Measurements from ENCODE around the gene FMR1NB. TPM values are rescaled to one million over a fixed set of nuclear protein-coding genes. Genes with fewer than 3 reads are reported as not detected.
A peak's percentile ranks its signal among the peaks of the same experiment; 100 is the strongest.

The FMR1NB gene
- total RNA-seq, 1 donor from 2014 or later, result not detected

GRCh38 chrX:147962476-147962875 is 18.7 kb upstream of the FMR1NB start:
- Mint-ChIP-seq H3K27ac (no peak overlapping the region), H3K27me3 (peaks cover 6% of the 10 kb centered on the region), H3K9me3 (no peaks in the 10 kb centered on the region), H3K4me1 (no peaks in the 10 kb centered on the region), H3K4me3 (no peak overlapping the region), H3K36me3 (ENCODE audit: low read depth) (no peaks in the 10 kb centered on the region)
- ATAC-seq (ENCODE audit: low read depth), result no peak
- TF ChIP-seq CTCF (IDR thresholded peaks at IDR 0.05), result no peak
- CTCF ChIA-PET, result no interaction called here
- POLR2A ChIA-PET, result no interaction called here
- DNase-seq, result no peak
- intact Hi-C loops (cut with micrococcal nuclease), result no loop called here

GRCh38 chrX:147978931-147979330 is 2.2 kb upstream of the FMR1NB start:
- ChIA-PET CTCF (no interaction called here), POLR2A (no interaction called here)
- no peaks in the 10 kb centered on the region for H3K36me3 Mint-ChIP-seq (ENCODE audit: low read depth)
- H3K4me3 Mint-ChIP-seq, result no peak overlapping the region
- ATAC-seq (ENCODE audit: low read depth) (no peak), DNase-seq (no peak)
- H3K9me3 Mint-ChIP-seq, result no peaks in the 10 kb centered on the region
- H3K4me1 Mint-ChIP-seq, result no peaks in the 10 kb centered on the region
- no peak overlapping the region for H3K27ac Mint-ChIP-seq
- intact Hi-C loops (cut with micrococcal nuclease), result no loop called here
- TF ChIP-seq CTCF (IDR thresholded peaks at IDR 0.05), result no peak
- no peaks in the 10 kb centered on the region for H3K27me3 Mint-ChIP-seq

GRCh38 chrX:148020329-148020728 is 39.2 kb downstream of the FMR1NB start:
- CTCF ChIA-PET, result no interaction called here
- Mint-ChIP-seq H3K4me1 (peaks cover 17% of the 10 kb centered on the region), H3K4me3 (no peak overlapping the region), H3K9me3 (peaks cover 4% of the 10 kb centered on the region), H3K27ac (no peak overlapping the region), H3K36me3 (ENCODE audit: low read depth) (no peaks in the 10 kb centered on the region), H3K27me3 (peaks cover 2% of the 10 kb centered on the region)
- ATAC-seq (ENCODE audit: low read depth), result no peak
- intact Hi-C loops (cut with micrococcal nuclease), result no loop called here
- TF ChIP-seq CTCF (IDR thresholded peaks at IDR 0.05), result no peak
- POLR2A ChIA-PET, result no interaction called here
- no peak for DNase-seq

GRCh38 chrX:148024425-148025148 is 43.5 kb downstream of the FMR1NB start:
- CTCF ChIA-PET, result no interaction called here
- intact Hi-C loops (cut with micrococcal nuclease), result no loop called here
- ATAC-seq (ENCODE audit: low read depth) (peak; percentile 80), DNase-seq (no peak)
- peak overlapping the region; percentile 68 for H3K27ac Mint-ChIP-seq
- H3K4me3 Mint-ChIP-seq, result no peak overlapping the region
- POLR2A ChIA-PET, result no interaction called here
- no peaks in the 10 kb centered on the region for H3K36me3 Mint-ChIP-seq (ENCODE audit: low read depth)
- H3K9me3 Mint-ChIP-seq, result no peaks in the 10 kb centered on the region
- H3K27me3 Mint-ChIP-seq, result no peaks in the 10 kb centered on the region
- H3K4me1 Mint-ChIP-seq, result peaks cover 18% of the 10 kb centered on the region
- TF ChIP-seq CTCF (IDR thresholded peaks at IDR 0.05), result no peak

GRCh38 chrX:148035380-148035779 is 54.2 kb downstream of the FMR1NB start:
- ATAC-seq (ENCODE audit: low read depth) (no peak), DNase-seq (no peak)
- Mint-ChIP-seq H3K27me3 (no peaks in the 10 kb centered on the region), H3K36me3 (ENCODE audit: low read depth) (no peaks in the 10 kb centered on the region), H3K9me3 (no peaks in the 10 kb centered on the region), H3K4me1 (no peaks in the 10 kb centered on the region), H3K27ac (no peak overlapping the region), H3K4me3 (no peak overlapping the region)
- no peak for TF ChIP-seq CTCF (IDR thresholded peaks at IDR 0.05)
- CTCF ChIA-PET, result no interaction called here
- POLR2A ChIA-PET, result no interaction called here
- intact Hi-C loops (cut with micrococcal nuclease), result no loop called here

Data from activated B cell treated with CpG ODN at 0.5 μM for 24 hours (primary cell).